ENCODE measurements around the gene PRDM12. TPM values are rescaled to one million over a fixed set of nuclear protein-coding genes. Genes with fewer than 3 reads are reported as not detected.

Gene PRDM12
- total RNA-seq, 2 donors from 2014 or later: 0.15 TPM; not detected in 1

Other genes with a start within 250 kb of the PRDM12 start
- 1 to 10 TPM in 1 of 2 donors, under 1 TPM in 1; 0.69 to 1.4 TPM for gene ASS1, start 219.6 kb upstream of the PRDM12 start, total RNA-seq
- 10 to 100 TPM; 25.4 to 47.6 TPM for gene FUBP3, start 85.0 kb upstream of the PRDM12 start, total RNA-seq
- 10 to 100 TPM; 66.9 to 89.1 TPM for gene EXOSC2, start 29.2 kb downstream of the PRDM12 start, total RNA-seq
- gene ABL1, start 170.7 kb downstream of the PRDM12 start, total RNA-seq: 10 to 100 TPM; 19.5 to 35.9 TPM
- gene QRFP, start 232.2 kb downstream of the PRDM12 start, total RNA-seq: not detected

All from activated T-helper 17 cell treated with anti-CD3 and anti-CD28 coated beads, Interleukin-2, amount 50 U/mL, for 72 hours (primary cell).